Lung microvascular endothelial cell (primary cell): ENCODE data around the gene LZTS2. TPM values are rescaled to one million over a fixed set of nuclear protein-coding genes. Genes with fewer than 3 reads are reported as not detected.
"Not testable (repeated sequence)": the region's sequence is repeated elsewhere in the genome, so short reads cannot be mapped to it uniquely, and the experiment has no call there.

ENCODE experiments used
- DNase-seq, 2 donors: peaks; one replicate each; pipeline versions ENCODE4 v3.0.0 to v3.0.0-alpha.2; 2010; ENCODE audit warnings: low read depth in 2 of 2
- total RNA-seq: library from RNA; depleted of rRNA; stranded (reverse); fragments of >200 nt; gene quantifications from 2 replicates; pipeline ENCODE4 v1.2.1, GENCODE V29; 2014

The LZTS2 gene
- total RNA-seq, 1 donor from 2014 or later, result 28.2 TPM

DNA sequence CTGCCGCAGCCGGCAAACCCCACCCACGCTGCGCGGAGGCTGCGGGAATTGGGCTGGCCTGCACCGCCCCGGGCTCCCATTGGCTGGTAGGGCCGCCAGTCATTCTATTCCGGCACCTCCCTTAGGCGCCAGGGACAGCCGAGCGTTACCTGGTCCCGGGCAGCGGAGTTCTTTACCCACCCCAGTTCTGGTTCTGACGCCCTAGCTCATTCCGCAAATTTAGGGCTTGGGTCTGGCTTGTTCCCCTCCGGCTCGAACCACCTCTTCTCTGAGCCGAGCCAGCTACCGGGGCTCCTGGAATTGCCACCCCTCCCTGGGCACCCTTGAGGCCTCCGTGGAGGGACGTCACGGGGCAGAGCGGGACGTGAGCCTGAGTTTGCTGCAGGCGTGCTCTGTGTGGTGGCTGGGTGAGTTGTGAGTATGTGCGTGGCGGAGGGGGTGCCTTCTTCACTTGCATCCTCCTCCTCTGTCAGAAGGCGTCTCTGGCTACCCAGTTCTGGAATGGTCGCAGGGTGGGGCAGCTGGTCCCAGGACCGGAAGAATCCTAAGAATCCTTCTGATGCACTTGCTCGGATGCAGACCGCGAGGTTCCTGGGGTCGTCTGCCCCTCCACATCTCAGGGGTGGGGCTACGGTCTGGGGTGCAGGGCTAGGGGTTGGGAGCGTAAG lies 31.7 kb downstream of the LZTS2 start, which contains the start of the genes PDZD7 and SFXN3:
PDZD7 (minus strand) TSS at position 2 of the 668 bp plus-strand sequence. CDS start 910 bp downstream, outside the sequence.
SFXN3 (plus strand) TSS at position 107 of the 668 bp plus-strand sequence. CDS start 3,461 bp downstream, outside the sequence.
- DNase-seq, result peak; percentile 94 to 97

DNA sequence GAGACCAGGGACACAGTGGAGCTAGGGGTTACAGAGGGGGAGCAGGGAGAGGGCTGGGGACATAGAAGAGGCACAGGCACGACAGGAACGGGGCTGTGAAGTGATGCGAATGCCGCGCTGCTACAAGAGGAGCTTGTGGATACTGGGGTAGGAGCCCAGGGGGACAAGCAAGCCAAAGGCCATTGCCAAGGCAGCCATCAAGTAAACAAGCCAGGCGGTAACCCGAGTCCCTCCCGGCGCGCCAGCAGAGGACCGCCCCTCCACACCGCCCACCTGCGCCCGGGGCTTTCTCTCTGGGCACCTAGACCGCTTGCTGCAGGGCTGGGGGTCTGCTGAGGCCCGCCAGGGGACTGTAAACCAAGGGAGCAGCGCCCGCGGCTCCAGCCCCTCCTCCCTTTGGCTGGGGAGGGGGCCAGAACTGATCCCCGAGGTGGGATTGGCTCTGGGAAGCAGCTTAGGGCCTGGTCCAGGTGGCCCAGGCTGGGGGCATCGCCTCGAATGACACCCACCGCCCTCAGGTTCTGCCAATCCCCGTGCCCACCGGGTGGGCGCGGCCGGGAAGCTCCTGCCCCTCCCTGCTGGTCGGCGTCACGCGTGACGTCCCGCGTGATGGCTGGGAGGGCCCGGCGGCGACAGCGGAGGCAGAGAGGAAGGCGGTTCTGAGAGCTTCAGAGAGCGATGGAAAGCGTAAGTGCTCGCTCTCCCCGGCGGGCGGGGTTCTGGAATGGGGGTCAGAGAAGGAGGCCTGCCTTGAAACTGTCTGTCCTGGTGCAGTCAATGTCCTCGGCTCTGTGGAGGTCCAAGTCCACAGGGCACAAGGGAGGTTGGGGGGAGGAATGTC lies 32.4 kb downstream of the LZTS2 start:
- DNase-seq, result peak; percentile 76 to 89

DNA sequence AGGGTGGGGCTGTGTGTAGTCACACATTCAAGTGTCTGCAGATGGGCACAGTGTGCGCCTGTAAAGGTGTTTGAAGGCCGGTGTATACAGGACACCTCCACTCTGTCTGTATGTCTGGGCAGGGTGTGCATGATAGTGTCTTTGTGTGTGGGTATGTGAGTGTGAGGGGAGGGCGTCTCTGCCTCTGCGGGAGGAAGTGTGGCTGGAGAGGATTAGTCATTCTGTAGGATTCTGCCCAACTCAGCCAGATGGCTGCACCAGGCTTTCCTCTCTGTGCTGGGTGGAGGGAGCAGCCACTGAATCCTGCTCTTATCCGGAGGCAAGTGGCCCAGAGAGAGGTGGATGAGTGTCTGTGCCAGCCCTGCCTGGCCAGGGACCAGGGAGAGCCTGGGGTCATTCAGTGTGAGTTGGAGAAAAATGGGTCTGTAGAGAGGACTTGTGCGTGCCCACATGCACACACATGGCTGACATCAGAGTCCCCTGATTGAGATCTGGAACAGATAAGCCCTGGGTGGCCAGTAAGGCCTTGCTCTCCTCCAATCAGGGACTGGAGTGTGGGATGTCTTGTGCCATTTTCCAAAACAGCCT lies 33.1 kb downstream of the LZTS2 start:
- DNase-seq, result peak; percentile 90 to 96

DNA sequence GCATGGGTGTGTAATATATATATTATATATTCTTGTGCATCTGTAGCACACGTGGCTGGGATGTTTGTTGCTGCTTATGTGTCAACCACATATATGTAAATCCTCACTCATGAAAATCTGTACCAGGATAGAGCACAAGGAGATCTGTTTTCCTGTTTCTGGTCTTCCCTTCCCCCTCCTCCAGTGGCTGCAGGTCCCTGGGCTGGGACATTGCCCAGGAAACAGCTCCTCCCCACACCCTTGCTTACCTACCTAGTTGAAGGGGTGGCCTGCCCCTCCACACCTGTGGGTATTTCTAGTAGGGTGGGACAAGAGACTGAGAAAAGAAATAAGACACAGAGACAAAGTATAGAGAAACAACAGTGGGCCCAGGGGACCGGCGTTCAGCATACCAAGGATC lies 33.7 kb downstream of the LZTS2 start:
- no peak for DNase-seq

DNA sequence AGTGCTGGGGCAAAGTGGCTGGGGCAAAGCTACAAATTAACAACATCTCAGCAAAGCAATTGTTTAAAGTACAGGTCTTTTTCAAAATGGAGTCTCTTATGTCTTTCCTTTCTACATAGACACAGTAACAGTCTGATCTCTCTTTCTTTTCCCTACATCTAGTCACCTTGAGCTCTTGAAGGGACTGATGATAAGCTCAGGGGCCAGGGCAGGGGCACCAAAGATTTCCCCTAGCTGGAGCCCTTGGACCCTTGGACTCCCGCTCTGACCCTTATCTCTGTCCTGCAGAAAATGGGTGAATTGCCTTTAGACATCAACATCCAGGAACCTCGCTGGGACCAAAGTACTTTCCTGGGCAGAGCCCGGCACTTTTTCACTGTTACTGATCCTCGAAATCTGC lies 34.8 kb downstream of the LZTS2 start:
- not testable (repeated sequence) for DNase-seq

DNA sequence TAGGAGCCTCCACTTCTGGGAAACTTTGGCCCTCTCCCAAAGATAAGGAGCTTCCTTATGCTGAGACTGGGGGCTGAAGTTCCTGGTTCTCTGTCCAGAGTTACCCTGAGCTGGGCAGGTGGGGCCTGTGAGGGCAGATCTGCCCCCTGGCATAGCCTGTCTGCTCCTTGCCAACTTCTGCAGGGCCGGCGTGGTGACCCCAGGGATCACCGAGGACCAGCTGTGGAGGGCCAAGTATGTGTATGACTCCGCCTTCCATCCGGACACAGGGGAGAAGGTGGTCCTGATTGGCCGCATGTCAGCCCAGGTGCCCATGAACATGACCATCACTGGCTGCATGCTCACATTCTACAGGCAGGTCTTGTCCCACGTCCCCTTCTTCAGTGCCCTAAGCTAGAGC lies 35.7 kb downstream of the LZTS2 start:
- no peak for DNase-seq

DNA sequence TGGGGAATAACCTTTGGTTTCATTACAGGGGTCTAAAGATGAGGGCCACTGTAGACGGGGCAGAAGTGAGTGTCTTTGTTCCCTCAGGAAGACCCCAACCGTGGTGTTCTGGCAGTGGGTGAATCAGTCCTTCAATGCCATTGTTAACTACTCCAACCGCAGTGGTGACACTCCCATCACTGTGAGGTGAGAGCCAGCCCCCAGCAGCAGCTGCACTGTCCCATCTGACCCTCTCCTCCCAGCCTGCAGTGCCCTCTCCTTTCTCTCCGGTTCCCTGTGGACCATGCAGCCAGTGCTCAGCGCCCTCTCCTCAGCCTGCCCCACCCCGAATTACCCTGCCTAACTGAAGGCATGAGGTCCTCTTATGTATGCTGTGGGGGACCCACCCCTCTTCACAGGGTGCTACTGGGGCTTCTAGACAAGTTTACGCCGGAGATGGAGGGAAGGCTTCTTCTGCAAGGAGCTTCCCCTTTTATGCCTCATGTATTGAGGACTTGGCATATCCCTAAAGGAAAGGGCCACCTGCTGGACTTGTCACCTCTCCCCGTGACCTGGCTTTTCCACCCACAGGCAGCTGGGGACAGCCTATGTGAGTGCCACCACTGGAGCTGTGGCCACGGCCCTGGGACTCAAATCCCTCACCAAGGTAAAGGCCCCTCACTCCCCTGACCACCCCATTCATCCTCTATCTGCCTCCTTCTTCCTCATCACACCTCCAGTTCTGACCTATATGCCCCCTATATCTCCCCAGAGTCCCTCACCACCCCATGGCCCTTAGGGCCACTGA lies 36.5 kb downstream of the LZTS2 start:
- DNase-seq, result no peak

DNA sequence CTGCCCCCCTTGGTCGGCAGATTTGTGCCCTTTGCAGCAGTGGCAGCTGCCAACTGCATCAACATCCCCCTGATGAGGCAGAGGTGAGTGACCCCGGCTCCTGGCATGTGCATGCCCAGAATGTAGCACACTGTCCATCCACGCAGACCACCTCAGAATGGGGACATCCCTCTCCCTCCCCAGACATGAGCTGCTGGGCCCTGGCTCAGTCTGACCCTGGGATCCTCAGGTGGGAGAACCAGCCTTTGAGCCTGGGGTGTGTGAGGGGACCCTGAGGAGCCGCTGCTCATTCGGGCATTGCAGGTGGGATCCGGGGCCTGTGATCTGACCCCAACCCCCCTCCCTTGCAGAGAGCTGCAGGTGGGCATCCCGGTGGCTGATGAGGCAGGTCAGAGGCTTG lies 37.1 kb downstream of the LZTS2 start:
- no peak for DNase-seq

DNA sequence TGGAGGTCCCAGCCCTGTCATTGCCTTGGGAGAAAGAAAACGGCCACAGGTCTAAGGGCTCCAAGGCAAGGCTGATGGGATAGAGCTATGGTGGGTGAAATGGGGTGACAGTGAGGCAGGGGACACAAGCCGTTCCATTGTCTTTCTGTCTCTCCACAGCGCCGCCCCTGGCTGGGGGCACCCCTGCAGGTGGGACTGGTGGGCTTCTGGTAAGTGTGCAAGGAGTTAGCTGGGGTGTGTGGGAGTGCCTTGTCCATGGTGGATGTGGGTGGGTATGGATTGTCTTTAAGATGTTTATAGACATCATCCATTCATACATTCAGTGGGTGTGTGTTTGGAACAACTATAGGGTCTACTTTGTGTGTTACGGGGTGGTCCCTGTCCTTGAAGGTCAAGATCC lies 38.9 kb downstream of the LZTS2 start:
- DNase-seq, result no peak

DNA sequence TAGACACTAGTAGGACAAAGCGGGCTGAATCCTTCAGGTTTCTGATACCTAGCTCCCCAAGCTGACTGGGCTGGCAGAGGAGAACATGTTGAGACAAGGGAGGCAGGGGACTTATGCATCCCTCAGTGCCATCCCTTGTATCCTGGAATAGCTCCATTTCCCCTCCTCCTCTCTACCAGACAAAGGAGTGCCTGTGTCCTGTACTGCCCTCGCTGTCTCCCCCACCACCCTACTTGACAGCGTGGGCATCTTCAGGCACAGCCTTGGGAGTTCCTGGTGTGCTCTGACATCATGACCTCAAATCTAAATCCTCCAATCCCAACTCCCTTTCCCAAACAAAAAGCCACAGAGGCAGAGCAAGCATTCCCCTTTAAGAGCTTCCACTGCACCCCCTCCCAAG lies 40.5 kb downstream of the LZTS2 start:
- no peak for DNase-seq

DNA sequence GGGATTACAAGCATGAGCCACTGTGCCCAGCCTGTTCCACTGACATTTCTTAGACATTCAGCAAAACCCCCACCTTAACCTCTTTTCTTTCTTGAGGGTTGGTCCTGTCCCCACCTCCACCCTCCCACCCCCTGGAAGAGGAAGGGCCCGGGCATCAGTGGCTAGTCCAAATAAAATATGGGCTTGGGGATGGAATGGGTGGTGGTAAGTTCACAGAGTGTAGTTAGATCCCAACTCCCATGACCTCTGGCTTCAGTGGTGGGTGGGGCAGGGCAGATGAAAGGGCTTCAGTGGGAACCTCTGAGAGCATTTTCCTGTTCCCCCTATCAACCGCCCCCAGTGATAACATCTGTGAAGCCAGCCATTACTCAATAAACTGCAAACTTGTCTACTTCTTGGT lies 41.2 kb downstream of the LZTS2 start:
- no peak for DNase-seq

DNA sequence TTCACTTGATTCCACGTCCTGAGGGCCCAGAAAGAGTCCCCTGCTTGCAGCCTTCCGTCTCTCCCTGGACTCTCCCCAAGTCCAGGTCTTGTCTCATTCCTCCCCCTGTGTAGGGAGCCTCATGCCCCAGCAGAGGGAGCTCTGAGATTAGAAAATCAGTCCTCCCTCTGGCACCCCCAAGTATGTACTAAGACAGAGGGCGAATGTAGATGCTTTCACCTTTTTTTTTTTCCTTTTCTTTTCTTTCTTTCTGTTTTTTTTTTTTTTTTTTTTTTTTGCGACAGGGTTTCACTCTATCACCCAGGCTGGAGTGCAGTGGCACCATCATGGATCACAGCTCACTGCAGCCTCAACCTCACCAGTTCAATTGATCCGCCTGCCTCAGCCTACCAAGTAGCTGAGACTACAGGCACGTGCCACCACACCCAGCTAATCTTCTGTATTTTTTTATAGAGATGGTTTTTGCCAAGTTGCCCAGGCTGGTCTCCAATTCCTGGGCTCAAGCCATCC lies 41.7 kb downstream of the LZTS2 start:
- peak; percentile 80 to 87 for DNase-seq

DNA sequence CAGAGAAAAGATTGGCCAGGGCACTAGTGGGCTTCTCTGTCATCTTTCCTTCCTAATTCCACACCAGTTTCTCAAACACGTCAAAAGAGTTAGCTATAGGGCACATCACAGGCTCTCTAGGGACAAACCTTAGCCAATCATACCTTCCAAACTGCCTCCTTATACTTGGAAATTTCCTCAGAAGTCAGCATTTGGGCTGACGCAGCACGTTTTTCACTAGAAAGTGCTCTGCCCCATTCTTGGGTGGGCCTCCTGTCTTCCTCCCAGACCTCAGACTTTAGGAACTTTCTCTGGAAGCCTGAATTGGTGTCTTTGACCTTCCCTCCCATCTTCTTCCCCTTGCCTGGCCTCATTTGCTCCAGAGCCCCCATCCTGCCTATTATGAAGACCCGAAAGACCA lies 42.5 kb downstream of the LZTS2 start:
- no peak for DNase-seq

DNA sequence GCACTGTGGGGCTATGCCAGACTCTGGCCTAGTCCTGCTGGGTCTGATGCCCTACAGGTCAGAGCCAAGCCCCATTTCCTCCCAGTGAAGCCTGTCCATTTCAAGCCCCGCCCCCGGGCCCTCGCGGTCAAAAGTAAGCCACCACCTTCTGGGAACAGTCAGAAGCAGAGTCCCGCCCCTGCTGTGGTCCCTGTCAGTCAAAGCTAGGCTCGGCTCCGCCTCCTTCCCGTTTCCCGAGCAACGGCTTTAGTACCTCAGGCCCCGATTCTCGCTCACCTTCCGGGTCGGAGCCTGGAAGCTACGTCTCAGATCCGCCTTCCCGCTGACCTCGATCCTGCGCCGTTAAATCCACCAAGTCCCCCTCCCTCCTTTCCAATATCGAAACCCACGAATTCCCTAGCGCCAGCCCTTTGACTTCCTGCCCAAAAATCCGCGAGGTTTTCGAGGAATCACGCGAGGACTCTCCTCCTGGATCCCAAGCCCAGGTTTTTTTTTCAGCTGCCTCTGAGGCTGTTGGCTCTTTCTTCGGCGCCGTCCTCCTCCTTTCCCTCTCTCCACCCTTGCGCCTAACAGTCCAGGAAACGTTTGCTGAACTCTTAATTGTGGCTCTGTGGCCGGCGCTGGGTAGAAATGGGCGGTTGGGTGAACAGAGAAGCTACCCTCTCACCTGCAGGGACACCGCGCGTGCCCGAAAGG lies 43.2 kb downstream of the LZTS2 start:
- DNase-seq, result peak; percentile 96 to 97

DNA sequence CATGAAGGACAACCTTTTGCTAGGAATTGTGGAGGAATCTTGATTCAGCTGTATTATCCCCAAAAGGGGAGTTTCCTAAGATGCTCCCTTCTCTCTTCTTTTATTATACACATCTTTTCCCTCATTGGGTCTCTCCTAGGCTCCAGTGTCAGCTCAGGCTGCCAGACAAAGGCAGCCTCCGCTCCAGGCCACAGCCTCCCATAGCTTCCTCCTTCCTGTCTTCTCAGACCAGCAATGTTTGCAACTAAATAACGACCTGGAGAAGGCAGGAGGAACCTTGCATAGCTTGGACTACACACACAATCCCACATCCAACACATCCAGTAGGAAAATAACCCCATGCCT lies 43.7 kb downstream of the LZTS2 start:
- DNase-seq, result peak in 1 of 2 donors; percentile 20

DNA sequence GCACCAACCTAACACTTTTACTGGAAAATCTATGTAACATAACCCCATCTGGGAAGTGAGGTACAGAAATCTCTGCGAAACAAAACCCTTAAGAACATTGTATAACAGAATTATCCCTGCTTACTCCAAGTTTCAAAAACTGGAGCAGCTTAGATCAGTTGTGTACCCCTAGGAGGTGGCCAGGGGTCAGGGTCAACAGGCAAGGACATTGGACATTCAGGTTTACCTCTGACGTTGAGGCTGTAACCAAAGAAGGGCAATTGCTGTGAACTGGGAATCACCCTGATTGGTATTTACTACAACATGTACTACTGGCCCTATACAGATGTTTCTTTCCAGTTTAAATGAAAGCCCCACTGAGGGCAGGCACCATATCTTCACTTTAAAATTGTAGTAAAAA lies 44.5 kb downstream of the LZTS2 start:
- DNase-seq, result no peak

DNA sequence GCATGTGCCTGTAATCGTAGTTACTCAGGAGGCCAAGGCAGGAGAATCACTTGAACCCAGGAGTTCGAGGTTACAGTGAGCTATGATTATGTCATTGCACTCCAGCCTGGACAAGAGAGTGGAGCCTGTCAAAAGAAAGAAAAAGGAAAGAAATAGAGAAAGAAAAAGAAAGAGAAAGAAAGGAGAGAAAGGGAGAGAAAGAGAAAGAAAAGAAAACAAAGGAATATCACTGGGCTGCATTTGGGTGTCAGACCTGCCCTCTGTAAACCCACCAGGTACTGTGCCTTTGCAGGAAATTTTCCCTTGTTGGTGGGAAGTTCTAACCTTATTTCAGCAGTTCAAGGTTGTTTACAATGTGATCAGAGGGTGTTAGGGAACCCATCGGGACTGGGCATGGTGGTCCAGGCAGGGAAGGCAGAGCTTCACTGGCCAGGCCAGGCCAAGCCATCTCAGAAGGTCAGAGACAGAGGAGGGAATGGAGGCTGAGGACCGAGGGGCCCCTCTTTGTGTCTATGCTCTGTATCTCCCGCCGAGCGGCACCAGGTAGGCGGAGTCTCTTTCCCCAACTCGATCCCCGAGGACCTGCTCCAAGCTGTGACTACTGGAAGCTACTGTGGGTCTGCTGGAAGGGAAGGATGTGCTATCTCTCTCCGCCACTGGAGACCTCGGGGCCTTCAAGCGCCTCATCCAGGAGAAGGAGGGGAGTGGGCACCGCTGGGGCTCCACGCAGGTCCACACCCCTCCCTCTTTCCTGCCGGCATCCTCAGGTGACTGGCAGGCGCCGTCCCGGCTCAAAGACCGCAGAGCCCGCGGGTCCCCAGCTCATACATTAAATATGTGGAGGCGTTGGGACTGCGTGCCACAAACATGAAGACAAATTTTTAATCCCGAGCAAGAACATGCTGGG lies 47.0 kb downstream of the LZTS2 start:
- DNase-seq, result no peak

DNA sequence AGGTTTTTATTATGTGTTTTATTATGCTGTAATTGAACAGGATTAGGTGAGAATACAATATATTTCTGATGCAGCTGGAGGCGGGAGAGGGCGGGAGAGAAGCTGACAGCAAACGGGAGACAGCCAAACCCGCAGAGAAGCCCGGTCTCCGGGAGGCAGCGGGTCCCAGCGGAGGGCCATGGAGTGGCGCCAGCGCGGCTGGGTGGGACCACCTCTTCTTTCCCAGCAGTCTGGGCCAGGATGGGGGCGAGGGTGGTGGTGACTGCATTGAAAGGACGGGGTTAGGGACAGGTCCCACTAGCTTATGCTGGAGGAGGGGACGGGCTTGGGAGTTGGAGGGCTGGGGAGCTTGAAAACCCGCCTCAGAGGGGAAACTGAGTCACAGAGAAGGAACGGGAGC lies 47.7 kb downstream of the LZTS2 start:
- no peak for DNase-seq

DNA sequence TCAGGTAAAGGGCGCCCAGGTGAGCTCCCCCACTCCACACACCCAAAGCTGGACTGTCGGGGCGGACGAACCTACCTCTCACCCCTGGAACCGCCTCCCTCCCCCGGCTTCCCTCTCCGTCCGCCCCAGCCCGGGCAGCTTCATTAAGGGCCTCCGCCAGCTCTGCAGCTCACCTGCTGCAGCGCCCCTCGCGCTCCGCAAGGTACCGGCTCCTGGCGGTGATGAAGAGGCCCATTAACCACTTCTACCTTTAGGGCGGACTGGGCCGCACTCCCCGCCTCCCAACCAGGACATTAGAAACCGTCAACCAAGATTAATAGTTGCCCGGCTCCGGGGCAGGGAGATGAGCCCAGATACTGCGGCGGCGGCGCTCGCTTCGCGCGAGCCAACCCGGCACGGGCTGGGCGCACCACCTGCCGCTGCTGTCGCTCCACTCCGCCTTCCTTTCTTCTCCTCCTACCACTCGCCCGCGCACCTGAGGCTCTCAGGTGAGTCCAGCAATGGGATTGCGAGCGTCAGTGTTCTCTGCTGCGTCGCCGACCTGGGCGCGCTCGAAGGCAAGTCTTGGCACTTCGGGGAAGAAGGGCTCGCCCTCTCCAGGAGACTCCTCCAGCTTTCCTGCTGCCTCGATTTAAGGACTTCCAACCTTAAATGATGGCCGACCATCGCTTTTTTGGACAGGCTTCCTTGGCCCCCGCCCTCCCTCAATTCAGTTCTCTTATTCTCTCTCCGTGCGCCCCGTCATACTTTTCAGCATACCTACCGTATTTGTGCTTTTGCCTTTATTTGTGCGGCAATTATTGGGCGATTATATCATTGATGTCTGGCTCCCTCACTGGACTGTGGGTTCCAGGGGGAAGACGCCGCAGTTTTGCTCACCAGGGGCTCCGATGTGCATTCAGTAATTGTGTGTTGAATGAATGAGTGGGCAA lies 48.6 kb downstream of the LZTS2 start:
- no peak for DNase-seq
